Fibroblast of mammary gland (primary cell): ENCODE data around the gene MYO16.

Experiments
- DNase-seq: peaks from one replicate; pipeline ENCODE4 v3.0.0-alpha.2; 2010; ENCODE audit warnings: low read depth
- H3K4me3 ChIP-seq: 2 replicates; pipeline ENCODE4 v1.5.1; 2011; ENCODE audit warnings: low read depth, mild to moderate bottlenecking, low read length, moderate library complexity; ENCODE audit not compliant: control insufficient read depth
- CTCF ChIP-seq: conservative IDR thresholded peaks from 2 replicates; pipeline ENCODE4 v1.5.1; 2011; ENCODE audit warnings: low read depth, low read length, inconsistent platforms; ENCODE audit not compliant: control insufficient read depth, insufficient read depth

MYO16 gene

GRCh38 chr13:109244566-109244965, 615.2 kb downstream of the MYO16 start:
- no peak overlapping the region for H3K4me3 ChIP-seq
- no peak for TF ChIP-seq CTCF
- no peak for DNase-seq

GRCh38 chr13:109246001-109246400, 616.6 kb downstream of the MYO16 start:
- no peak for DNase-seq
- TF ChIP-seq CTCF = no peak
- H3K4me3 ChIP-seq = no peak overlapping the region

GRCh38 chr13:109249780-109250528, 620.5 kb downstream of the MYO16 start:
- no peak for DNase-seq
- H3K4me3 ChIP-seq = no peak overlapping the region
- no peak for TF ChIP-seq CTCF

GRCh38 chr13:109251956-109252355, 622.5 kb downstream of the MYO16 start:
- DNase-seq = peak; percentile 41
- TF ChIP-seq CTCF = no peak
- H3K4me3 ChIP-seq = no peak overlapping the region

- no peak for TF ChIP-seq CTCF
These were observed 623.9 kb downstream of the MYO16 start for GRCh38 chr13:109253316-109253715.

GRCh38 chr13:109254274-109254673, 624.9 kb downstream of the MYO16 start:
- DNase-seq = no peak
- TF ChIP-seq CTCF = no peak
- H3K4me3 ChIP-seq = no peak overlapping the region

More at GRCh38 chr13:109253316-109253715, 623.9 kb downstream of the MYO16 start:
- no peak overlapping the region for H3K4me3 ChIP-seq
- DNase-seq = no peak
